Measurements from ENCODE around the gene TTC33. TPM values are rescaled to one million over a fixed set of nuclear protein-coding genes. Genes with fewer than 3 reads are reported as not detected.

TTC33 gene
- polyA plus RNA-seq, 1 donor from 2014 or later, result 73.5 TPM

DNA sequence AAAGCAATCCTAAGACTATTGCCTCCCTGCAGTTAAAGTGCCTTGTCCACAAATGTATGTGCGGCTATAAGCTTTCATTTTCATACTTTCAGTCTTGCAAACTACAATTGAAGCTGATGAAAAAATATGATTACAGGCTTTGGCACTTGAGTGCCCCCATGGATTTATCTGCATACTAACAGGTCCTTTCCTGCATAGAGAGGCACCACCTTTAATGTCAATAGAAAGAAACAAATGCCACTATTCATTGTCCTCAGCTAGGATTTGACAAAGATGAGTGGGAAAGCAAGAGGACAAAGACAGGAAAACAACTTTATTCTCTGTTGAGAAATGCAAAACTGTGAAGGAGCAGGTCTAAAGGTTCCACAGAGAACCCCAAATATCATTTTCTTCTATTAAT lies 201.7 kb downstream of the TTC33 start:
- Histone ChIP-seq H3K27me3 (ENCODE audit: insufficient read depth, low read depth, low read length) (no peaks in the 10 kb centered on the region), H3K9me3 (ENCODE audit: low read length) (peaks cover 3% of the 10 kb centered on the region), H3F3A (ENCODE audit: insufficient read depth, low read length, poor library complexity, severe bottlenecking) (no peaks in the 10 kb centered on the region), H3K9me2 (ENCODE audit: insufficient read depth, low read length) (no peaks in the 10 kb centered on the region), H3K4me3 (ENCODE audit: low read length) (no peak overlapping the region), H3K79me2 (replicated peaks; ENCODE audit: insufficient read depth, low read length) (no peaks in the 10 kb centered on the region), H4K20me1 (ENCODE audit: insufficient read depth) (no peaks in the 10 kb centered on the region), H3K27ac (ENCODE audit: low read length) (no peak overlapping the region), H3K9ac (ENCODE audit: low read length) (no peak overlapping the region), H3K36me3 (ENCODE audit: insufficient read depth, low read length) (no peaks in the 10 kb centered on the region), H2AFZ (ENCODE audit: low read depth, low read length) (no peak overlapping the region), H3K4me2 (ENCODE audit: low read length) (no peak overlapping the region)
- TF ChIP-seq, protein P1, sequence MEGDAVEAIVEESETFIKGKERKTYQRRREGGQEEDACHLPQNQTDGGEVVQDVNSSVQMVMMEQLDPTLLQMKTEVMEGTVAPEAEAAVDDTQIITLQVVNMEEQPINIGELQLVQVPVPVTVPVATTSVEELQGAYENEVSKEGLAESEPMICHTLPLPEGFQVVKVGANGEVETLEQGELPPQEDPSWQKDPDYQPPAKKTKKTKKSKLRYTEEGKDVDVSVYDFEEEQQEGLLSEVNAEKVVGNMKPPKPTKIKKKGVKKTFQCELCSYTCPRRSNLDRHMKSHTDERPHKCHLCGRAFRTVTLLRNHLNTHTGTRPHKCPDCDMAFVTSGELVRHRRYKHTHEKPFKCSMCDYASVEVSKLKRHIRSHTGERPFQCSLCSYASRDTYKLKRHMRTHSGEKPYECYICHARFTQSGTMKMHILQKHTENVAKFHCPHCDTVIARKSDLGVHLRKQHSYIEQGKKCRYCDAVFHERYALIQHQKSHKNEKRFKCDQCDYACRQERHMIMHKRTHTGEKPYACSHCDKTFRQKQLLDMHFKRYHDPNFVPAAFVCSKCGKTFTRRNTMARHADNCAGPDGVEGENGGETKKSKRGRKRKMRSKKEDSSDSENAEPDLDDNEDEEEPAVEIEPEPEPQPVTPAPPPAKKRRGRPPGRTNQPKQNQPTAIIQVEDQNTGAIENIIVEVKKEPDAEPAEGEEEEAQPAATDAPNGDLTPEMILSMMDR (IDR thresholded peaks at IDR 0.05; ENCODE audit: poor library complexity, severe bottlenecking), result no peak
- TF ChIP-seq, protein P2, sequence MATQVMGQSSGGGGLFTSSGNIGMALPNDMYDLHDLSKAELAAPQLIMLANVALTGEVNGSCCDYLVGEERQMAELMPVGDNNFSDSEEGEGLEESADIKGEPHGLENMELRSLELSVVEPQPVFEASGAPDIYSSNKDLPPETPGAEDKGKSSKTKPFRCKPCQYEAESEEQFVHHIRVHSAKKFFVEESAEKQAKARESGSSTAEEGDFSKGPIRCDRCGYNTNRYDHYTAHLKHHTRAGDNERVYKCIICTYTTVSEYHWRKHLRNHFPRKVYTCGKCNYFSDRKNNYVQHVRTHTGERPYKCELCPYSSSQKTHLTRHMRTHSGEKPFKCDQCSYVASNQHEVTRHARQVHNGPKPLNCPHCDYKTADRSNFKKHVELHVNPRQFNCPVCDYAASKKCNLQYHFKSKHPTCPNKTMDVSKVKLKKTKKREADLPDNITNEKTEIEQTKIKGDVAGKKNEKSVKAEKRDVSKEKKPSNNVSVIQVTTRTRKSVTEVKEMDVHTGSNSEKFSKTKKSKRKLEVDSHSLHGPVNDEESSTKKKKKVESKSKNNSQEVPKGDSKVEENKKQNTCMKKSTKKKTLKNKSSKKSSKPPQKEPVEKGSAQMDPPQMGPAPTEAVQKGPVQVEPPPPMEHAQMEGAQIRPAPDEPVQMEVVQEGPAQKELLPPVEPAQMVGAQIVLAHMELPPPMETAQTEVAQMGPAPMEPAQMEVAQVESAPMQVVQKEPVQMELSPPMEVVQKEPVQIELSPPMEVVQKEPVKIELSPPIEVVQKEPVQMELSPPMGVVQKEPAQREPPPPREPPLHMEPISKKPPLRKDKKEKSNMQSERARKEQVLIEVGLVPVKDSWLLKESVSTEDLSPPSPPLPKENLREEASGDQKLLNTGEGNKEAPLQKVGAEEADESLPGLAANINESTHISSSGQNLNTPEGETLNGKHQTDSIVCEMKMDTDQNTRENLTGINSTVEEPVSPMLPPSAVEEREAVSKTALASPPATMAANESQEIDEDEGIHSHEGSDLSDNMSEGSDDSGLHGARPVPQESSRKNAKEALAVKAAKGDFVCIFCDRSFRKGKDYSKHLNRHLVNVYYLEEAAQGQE (IDR thresholded peaks at IDR 0.05; ENCODE audit: borderline replicate concordance), result no peak
- TF ChIP-seq EZH2 (IDR thresholded peaks at IDR 0.05; ENCODE audit: borderline replicate concordance, insufficient read depth, low read length, poor library complexity, severe bottlenecking) (no peak), POLR2AphosphoS5 (IDR thresholded peaks at IDR 0.05) (no peak), TAF1 (IDR thresholded peaks at IDR 0.05; ENCODE audit: low read depth) (no peak), RAD21 (conservative IDR thresholded peaks at IDR 0.05) (no peak), EP300 (conservative IDR thresholded peaks at IDR 0.05; ENCODE audit: poor library complexity, severe bottlenecking) (no peak), SMC3 (conservative IDR thresholded peaks at IDR 0.05; ENCODE audit: poor library complexity) (no peak), MXI1 (conservative IDR thresholded peaks at IDR 0.05; ENCODE audit: poor library complexity, severe bottlenecking) (no peak)

DNA sequence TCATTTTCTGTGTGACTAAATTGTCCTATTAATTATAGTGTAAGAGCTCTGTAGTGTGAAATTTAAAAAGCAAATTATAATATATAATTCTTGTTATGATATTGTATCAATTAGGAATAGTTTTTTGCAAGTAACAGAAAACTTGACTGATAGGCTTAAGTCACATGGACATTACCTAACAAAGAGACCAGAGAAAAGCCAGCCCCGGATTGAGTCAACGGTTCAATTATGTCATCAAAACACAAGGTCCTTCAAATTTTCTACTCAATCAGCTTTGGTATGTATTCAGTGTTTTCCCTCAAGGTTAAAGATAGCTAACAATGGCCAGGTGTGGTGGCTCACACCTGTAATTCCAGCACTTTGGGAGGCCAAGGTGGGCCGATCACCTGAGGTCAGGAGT lies 202.8 kb downstream of the TTC33 start:
- H3K9ac ChIP-seq (ENCODE audit: low read length), result no peak overlapping the region
- no peaks in the 10 kb centered on the region for H3K9me2 ChIP-seq (ENCODE audit: insufficient read depth, low read length)
- H3K27ac ChIP-seq (ENCODE audit: low read length), result no peak overlapping the region
- H3F3A ChIP-seq (ENCODE audit: insufficient read depth, low read length, poor library complexity, severe bottlenecking), result no peaks in the 10 kb centered on the region
- H3K9me3 ChIP-seq (ENCODE audit: low read length), result peaks cover 3% of the 10 kb centered on the region
- no peaks in the 10 kb centered on the region for H3K27me3 ChIP-seq (ENCODE audit: insufficient read depth, low read depth, low read length)
- no peaks in the 10 kb centered on the region for H3K79me2 ChIP-seq (replicated peaks; ENCODE audit: insufficient read depth, low read length)
- TF ChIP-seq EZH2 (IDR thresholded peaks at IDR 0.05; ENCODE audit: borderline replicate concordance, insufficient read depth, low read length, poor library complexity, severe bottlenecking) (no peak), RAD21 (conservative IDR thresholded peaks at IDR 0.05) (no peak)
- H3K4me2 ChIP-seq (ENCODE audit: low read length), result no peak overlapping the region
- H3K36me3 ChIP-seq (ENCODE audit: insufficient read depth, low read length), result no peaks in the 10 kb centered on the region
- H3K4me3 ChIP-seq (ENCODE audit: low read length), result no peak overlapping the region
- no peaks in the 10 kb centered on the region for H4K20me1 ChIP-seq (ENCODE audit: insufficient read depth)
- no peak overlapping the region for H2AFZ ChIP-seq (ENCODE audit: low read depth, low read length)

Data from neural cell (in vitro differentiated cells).